Measurements from ENCODE around the gene LRRFIP2.

LRRFIP2 gene

DNA sequence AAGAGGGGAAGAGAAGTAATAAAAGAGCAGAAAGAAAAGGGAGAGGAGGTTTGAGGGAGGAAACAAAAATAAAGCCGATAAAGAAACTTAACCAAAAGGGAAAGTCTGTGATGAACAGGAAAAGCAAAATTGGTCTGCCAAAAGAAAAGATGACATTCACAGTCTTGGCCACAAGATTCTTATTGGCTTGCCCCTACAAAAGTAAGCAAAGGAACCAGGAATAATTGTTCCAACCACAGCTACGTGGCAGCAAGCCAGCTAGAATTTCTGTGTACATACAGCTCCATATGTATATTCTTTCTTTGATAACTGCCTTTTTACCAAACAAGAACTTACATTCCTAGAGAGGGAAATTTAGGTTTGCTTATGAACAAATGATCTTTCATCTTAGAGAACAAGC lies 101.5 kb downstream of the LRRFIP2 start:
- no peak overlapping the region for H3K4me2 ChIP-seq (ENCODE audit: low read depth, low read length)
- no peaks in the 10 kb centered on the region for H3K4me1 ChIP-seq (ENCODE audit: low read length)
- H3K9ac ChIP-seq (ENCODE audit: low read length): no peak overlapping the region
- no peak overlapping the region for H2AFZ ChIP-seq (ENCODE audit: low read length)
- H3K9me3 ChIP-seq (replicated peaks; ENCODE audit: insufficient read depth, low read length): no peaks in the 10 kb centered on the region
- no peak overlapping the region for H3K4me3 ChIP-seq (ENCODE audit: low read length)
- H3F3A ChIP-seq (ENCODE audit: insufficient read depth, low read length): no peaks in the 10 kb centered on the region; the same call in 1 of the 2 replicates
- H3K27ac ChIP-seq (ENCODE audit: low read length): no peak overlapping the region
- no peaks in the 10 kb centered on the region for H4K20me1 ChIP-seq (ENCODE audit: insufficient read depth, low read length)
- H3K79me2 ChIP-seq (ENCODE audit: low read length): no peaks in the 10 kb centered on the region
- peak; percentile 14 for DNase-seq
- no peaks in the 10 kb centered on the region for H3K9me2 ChIP-seq (replicated peaks; ENCODE audit: insufficient read depth, low read length)
- TF ChIP-seq EZH2phosphoT487 (IDR thresholded peaks at IDR 0.05; ENCODE audit: low read length) (no peak), EZH2 (optimal IDR thresholded peaks at IDR 0.05; ENCODE audit: low read depth, low read length) (no peak)
- TF ChIP-seq, protein P1, sequence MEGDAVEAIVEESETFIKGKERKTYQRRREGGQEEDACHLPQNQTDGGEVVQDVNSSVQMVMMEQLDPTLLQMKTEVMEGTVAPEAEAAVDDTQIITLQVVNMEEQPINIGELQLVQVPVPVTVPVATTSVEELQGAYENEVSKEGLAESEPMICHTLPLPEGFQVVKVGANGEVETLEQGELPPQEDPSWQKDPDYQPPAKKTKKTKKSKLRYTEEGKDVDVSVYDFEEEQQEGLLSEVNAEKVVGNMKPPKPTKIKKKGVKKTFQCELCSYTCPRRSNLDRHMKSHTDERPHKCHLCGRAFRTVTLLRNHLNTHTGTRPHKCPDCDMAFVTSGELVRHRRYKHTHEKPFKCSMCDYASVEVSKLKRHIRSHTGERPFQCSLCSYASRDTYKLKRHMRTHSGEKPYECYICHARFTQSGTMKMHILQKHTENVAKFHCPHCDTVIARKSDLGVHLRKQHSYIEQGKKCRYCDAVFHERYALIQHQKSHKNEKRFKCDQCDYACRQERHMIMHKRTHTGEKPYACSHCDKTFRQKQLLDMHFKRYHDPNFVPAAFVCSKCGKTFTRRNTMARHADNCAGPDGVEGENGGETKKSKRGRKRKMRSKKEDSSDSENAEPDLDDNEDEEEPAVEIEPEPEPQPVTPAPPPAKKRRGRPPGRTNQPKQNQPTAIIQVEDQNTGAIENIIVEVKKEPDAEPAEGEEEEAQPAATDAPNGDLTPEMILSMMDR (IDR thresholded peaks at IDR 0.05; ENCODE audit: low read length): no peak
- H3K36me3 ChIP-seq (replicated peaks; ENCODE audit: insufficient read depth, low read length): no peaks in the 10 kb centered on the region
- no peaks in the 10 kb centered on the region for H3K27me3 ChIP-seq (replicated peaks; ENCODE audit: insufficient read depth, low read length)

DNA sequence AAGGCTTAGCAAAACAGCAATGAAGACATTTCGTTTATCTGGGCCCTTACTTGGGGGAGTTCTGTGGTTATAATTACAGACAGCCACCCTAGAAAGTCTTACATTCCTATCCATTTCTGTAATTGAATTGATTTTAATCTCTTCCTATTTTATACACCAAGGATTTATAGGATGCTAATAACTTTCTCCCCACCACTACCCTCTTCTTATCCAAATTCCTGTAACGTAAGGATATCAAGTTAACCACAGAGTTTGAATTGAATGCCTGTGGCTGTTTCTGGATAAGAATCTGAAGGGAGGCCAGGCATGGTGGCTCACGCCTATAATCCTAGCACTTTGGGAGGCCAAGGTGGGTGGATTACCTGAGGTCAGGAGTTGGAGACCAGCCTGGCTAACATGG lies 102.5 kb downstream of the LRRFIP2 start:
- no peak for DNase-seq
- no peaks in the 10 kb centered on the region for H3K27me3 ChIP-seq (replicated peaks; ENCODE audit: insufficient read depth, low read length)

DNA sequence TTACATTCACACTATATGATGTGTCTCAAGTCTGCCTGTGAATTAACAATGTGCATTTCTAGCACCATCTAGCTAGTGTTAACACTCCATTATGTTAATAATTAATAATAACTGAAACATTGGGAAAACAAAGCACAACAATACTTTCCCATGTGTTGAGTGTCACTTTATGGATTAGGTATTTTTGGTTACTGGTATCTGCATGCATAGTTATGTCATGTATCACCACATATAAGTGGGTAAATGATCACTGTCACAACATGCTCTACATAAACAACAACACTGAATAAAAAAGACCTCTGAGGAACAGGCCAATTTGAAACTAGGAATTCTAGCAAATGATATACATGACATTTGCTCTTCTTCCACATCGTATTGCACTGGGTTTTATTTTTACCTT lies 106.4 kb downstream of the LRRFIP2 start:
- no peaks in the 10 kb centered on the region for H3K4me1 ChIP-seq (ENCODE audit: low read length)
- no peaks in the 10 kb centered on the region; the same call in 1 of the 2 replicates for H3F3A ChIP-seq (ENCODE audit: insufficient read depth, low read length)
- no peak overlapping the region for H3K4me2 ChIP-seq (ENCODE audit: low read depth, low read length)
- DNase-seq: no peak
- H2AFZ ChIP-seq (ENCODE audit: low read length): no peak overlapping the region
- no peak overlapping the region for H3K4me3 ChIP-seq (ENCODE audit: low read length)
- no peaks in the 10 kb centered on the region for H3K9me3 ChIP-seq (replicated peaks; ENCODE audit: insufficient read depth, low read length)
- H3K9me2 ChIP-seq (replicated peaks; ENCODE audit: insufficient read depth, low read length): no peaks in the 10 kb centered on the region
- TF ChIP-seq, protein P1 (IDR thresholded peaks at IDR 0.05; ENCODE audit: low read length): no peak
- TF ChIP-seq EZH2 (optimal IDR thresholded peaks at IDR 0.05; ENCODE audit: low read depth, low read length) (no peak), EZH2phosphoT487 (IDR thresholded peaks at IDR 0.05; ENCODE audit: low read length) (no peak)
- no peaks in the 10 kb centered on the region for H4K20me1 ChIP-seq (ENCODE audit: insufficient read depth, low read length)
- no peak overlapping the region for H3K27ac ChIP-seq (ENCODE audit: low read length)
- 0 out of 2 replicates have a peak, but pooled peaks cover 3% of the 10 kb centered on the region for H3K36me3 ChIP-seq (replicated peaks; ENCODE audit: insufficient read depth, low read length)
- H3K79me2 ChIP-seq (ENCODE audit: low read length): no peaks in the 10 kb centered on the region
- H3K9ac ChIP-seq (ENCODE audit: low read length): no peak overlapping the region
- H3K27me3 ChIP-seq (replicated peaks; ENCODE audit: insufficient read depth, low read length): no peaks in the 10 kb centered on the region

More for the DNA sequence above, 102.5 kb downstream of the LRRFIP2 start:
- no peaks in the 10 kb centered on the region for H3K79me2 ChIP-seq (ENCODE audit: low read length)
- H3K4me2 ChIP-seq (ENCODE audit: low read depth, low read length): no peak overlapping the region
- H3K4me3 ChIP-seq (ENCODE audit: low read length): no peak overlapping the region
- H3K9ac ChIP-seq (ENCODE audit: low read length): no peak overlapping the region
- TF ChIP-seq, protein P1 (IDR thresholded peaks at IDR 0.05; ENCODE audit: low read length): no peak
- TF ChIP-seq EZH2 (optimal IDR thresholded peaks at IDR 0.05; ENCODE audit: low read depth, low read length): no peak
- TF ChIP-seq EZH2phosphoT487 (IDR thresholded peaks at IDR 0.05; ENCODE audit: low read length): no peak
- H3K36me3 ChIP-seq (replicated peaks; ENCODE audit: insufficient read depth, low read length): no peaks in the 10 kb centered on the region
- H3K27ac ChIP-seq (ENCODE audit: low read length): no peak overlapping the region
- H2AFZ ChIP-seq (ENCODE audit: low read length): no peak overlapping the region
- H3F3A ChIP-seq (ENCODE audit: insufficient read depth, low read length): no peaks in the 10 kb centered on the region; the same call in 1 of the 2 replicates
- no peaks in the 10 kb centered on the region for H3K9me3 ChIP-seq (replicated peaks; ENCODE audit: insufficient read depth, low read length)
- no peaks in the 10 kb centered on the region for H3K9me2 ChIP-seq (replicated peaks; ENCODE audit: insufficient read depth, low read length)
- H4K20me1 ChIP-seq (ENCODE audit: insufficient read depth, low read length): no peaks in the 10 kb centered on the region
- H3K4me1 ChIP-seq (ENCODE audit: low read length): no peaks in the 10 kb centered on the region

All from MM.1S (cell line).